NCI-H1694 (cell line): ENCODE results near the gene OVCA2.

Experiments used
- DNase-seq: peaks from one replicate; lab custom pipeline; 2025; lab: John Stamatoyannopoulos, UW

OVCA2 gene

DNA sequence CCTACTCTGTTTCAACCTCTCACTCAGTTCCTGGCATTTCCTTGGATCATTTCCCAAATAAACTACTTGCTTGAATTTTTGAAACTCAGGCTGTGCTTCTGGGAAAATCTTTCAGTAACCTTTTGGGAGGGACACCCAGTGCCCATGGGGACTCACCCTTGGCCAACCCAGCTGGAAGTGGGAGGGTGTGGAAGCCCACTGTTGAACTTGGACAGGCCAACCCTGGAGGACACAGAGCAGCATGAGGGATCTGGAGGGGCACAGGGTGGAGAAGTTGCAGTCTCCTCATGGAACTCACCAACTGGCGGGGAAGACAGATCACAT lies 27.9 kb upstream of the OVCA2 start:
- no peak for DNase-seq

GRCh38 chr17:2015314-2015713 lies 26.5 kb upstream of the OVCA2 start:
- DNase-seq: no peak

GRCh38 chr17:2016494-2016893 lies 25.3 kb upstream of the OVCA2 start:
- no peak for DNase-seq

DNA sequence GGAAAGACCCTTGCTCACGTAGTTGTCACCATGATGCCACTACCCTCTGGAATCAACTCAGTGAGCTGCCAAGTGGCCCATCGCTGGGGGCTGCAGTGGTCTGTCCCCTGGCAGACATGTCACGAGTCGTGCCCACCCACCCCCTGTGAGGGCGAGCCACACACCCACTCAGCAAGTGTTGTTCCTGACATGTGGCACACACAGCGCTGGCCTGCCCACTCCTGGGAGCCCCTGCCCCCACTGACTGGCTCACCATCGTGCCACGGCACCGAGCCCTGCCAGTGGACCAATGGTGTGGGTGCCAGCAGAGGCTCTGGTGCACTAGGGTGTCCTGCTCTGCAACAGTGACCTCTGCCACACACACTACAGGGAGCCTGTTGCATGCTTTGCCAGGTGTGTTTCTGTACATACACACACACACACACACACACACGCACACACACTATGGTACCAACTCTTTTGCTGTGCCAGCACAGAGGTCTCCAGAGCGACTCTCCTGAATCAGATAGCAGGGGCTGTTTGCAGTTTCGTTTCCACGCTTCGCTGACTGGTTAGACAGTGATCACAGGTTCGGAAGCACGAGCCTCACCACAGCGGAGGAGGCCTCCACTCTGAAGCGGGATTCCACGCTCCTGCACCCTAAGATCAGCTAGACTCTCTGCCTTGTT lies 24.4 kb upstream of the OVCA2 start:
- peak; percentile 45 for DNase-seq

DNA sequence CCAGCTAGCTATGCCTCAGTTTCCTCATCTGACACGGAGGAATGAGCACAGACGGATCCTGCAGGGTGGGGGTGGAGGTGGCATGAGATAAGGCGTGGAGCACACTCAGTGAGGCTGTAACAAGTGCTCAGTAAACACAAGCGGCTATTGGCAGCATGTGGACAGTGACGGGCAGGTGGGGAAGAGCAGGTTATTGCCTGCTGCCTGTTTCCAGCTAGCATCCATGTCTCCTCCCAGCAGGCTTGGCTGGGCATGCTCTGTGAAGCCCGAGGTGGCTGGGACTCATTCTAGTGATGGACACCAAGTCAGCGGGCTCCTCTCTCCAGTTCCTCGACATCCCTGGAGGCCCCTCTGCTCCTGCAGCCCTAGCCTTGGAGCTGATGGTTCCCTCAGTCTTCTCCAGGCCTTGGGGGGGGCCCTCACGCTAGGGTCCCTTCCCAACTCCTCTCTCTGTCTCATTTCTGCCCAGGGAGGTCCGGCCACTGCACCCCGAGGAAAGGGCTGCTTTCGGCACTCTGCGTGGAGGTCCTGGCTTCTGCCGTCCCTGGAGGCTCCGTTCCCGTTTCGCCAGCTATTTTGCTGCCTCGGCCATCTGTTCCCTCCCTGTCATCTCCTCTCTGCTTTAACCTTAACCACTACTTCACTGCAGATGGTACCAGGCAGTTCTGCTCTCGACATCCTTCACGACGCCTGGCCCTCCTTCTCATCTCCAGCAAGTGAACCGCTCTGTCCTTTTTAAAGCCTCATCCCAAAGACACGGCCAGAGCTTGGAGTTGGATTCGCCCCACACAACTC lies 22.9 kb upstream of the OVCA2 start:
- no peak for DNase-seq

DNA sequence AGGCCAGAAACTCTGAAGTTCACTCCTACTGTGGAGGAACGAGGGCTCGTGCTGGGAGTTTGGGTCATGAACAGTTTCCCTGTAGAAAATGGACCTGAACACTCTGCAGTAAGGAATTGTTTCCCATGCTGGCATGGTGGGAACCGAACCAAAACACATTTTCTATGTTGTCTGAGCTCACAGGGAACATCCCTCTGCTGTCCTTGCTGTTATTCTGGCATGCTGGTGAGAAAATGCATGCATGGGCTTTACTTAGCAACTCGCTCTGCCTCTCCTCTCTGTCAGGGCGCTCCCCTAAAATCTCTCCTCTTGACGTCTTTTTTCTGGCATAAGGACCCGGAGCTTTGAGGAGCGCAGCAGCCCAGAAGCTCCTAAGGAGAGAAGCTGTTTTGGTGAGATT lies 22.1 kb upstream of the OVCA2 start:
- no peak for DNase-seq

DNA sequence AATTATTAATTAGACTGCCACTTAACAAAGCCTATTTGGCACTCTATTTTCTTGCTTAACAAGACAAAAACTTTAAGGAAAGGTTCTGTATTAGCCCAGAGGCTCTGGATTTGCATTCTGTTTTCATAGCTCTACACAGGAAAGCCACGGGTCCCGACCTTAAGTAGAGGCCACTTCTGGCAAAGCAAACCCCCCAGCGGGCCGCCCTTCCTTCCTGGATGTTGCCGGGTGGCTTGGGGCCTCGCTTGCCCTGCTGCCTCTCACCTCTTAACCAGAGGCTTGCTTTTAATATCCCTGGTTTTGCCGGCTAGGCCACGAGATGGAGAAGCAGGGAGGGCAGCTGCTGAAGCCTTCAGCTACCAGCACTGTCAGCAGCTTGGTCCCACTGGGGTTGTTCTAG lies 21.1 kb upstream of the OVCA2 start:
- DNase-seq: no peak

- no peak for DNase-seq
Measured at GRCh38 chr17:2022647-2023240, 19.1 kb upstream of the OVCA2 start.

DNA sequence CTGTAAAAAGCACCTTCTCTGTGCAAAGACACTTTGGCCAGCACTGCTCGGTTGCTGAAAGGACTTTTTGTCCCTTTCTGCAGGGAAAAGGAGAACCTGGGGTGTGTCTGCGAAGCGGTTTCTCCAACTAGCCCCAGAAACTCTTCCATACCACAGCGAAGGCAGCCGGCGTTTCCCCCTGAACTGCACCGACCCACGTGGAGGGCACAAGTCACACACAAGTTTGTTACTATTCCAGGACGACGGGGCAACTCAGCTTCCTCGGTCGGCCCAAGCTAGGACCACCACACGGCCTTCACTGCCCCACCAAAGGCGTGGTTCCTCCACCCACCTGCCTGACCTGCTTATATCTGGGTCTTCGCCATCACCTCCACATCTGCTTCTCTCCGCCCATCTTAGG lies 18.6 kb upstream of the OVCA2 start:
- no peak for DNase-seq

GRCh38 chr17:2023692-2024571 lies 17.9 kb upstream of the OVCA2 start:
- no peak for DNase-seq

DNA sequence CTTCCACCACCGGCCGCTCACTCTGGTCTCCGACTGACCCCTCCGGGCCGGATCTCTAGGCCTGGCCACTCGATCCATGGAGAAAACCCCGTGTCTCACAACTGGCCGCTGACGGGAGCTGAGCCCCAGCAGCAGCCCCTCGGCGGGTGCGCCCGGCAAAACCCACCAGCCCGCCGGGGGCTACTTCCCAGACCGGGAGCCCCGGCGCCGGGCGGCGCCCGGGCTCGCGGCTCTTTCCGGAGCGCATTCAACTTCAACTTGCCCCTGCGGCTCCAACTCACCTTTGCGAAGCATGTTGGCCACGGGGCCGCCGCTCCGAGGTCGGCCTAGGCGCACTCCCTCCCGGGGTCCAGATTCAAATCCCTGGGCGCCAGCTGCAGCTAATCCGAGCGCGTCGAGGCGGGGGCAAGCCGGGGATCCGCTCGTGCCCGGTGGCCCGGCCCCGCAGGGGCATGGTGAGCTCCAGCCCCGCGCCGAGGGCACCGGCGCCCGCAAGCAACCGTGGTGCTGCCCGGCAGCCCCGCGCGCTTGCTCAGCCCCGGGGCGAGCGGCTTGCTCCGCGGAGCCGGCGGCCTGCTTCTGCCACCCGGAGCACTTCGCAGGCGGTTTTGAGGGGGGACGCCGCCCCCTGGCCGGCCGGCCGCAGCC lies 17.1 kb upstream of the OVCA2 start:
- DNase-seq: no peak

- peak; percentile 87 for DNase-seq
Measured at GRCh38 chr17:2025220-2025621, 16.6 kb upstream of the OVCA2 start, which contains the start of gene RTN4RL1. Gene RTN4RL1 (minus strand): TSS chr17:2025334. CDS start chr17:2024865, 469 bp downstream.

- peak; percentile 78 for DNase-seq
Measured at GRCh38 chr17:2025622-2026309, 16.1 kb upstream of the OVCA2 start.

GRCh38 chr17:2027528-2028233 lies 14.1 kb upstream of the OVCA2 start:
- DNase-seq: no peak

GRCh38 chr17:2028234-2028614 lies 13.6 kb upstream of the OVCA2 start:
- DNase-seq: no peak

- no peak for DNase-seq
Measured at GRCh38 chr17:2028737-2029136, 13.1 kb upstream of the OVCA2 start.

GRCh38 chr17:2029911-2030778 lies 11.7 kb upstream of the OVCA2 start, which contains the start of gene DPH1:
Gene DPH1 (plus strand): TSS chr17:2030153. CDS start chr17:2030170, 17 bp downstream.
- peak; percentile 91 for DNase-seq

DNA sequence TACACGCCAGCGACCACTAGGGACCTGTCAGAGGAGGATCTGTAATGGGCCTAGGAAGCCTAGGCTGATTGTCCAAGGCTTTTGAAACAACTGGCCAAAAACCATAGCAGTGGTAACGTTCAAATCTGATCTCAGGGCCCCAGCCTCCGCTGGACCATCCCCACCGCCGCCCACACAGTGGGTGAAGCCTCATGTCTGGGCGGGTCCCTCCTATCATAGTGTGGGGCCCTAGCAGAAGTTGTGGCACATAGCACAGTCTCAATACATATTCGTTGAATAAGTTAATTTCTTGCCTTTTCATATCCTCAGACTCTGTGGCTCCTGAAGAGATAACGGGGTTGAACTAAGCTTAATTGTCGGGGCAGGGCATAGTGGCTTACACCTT lies 11.1 kb upstream of the OVCA2 start:
- no peak for DNase-seq

DNA sequence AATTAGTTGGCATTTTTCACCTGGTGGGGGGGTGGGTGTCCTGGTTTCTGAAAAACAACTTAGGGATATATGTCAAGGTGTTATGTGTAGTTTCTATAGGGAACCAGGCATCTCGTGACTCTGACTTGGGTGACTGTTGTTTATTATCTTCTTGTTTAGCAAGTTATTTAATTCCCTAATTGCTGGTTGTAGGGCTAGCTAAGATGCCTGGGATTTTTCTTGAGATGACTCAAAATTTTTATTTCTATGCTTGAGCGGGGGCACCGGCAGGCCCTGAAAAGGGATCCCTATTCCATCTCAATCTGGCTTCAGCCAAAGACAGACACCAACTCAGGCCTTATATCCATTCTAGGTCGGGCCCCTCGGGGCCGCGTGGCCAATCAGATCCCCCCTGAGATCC lies 8.7 kb upstream of the OVCA2 start:
- no peak for DNase-seq

GRCh38 chr17:2034157-2034556 lies 7.7 kb upstream of the OVCA2 start:
- DNase-seq: no peak
